ENCODE measurements around the gene CHRNA4.
"Not testable (repeated sequence)": the region's sequence is repeated elsewhere in the genome, so short reads cannot be mapped to it uniquely, and the experiment has no call there.

CHRNA4 gene

DNA sequence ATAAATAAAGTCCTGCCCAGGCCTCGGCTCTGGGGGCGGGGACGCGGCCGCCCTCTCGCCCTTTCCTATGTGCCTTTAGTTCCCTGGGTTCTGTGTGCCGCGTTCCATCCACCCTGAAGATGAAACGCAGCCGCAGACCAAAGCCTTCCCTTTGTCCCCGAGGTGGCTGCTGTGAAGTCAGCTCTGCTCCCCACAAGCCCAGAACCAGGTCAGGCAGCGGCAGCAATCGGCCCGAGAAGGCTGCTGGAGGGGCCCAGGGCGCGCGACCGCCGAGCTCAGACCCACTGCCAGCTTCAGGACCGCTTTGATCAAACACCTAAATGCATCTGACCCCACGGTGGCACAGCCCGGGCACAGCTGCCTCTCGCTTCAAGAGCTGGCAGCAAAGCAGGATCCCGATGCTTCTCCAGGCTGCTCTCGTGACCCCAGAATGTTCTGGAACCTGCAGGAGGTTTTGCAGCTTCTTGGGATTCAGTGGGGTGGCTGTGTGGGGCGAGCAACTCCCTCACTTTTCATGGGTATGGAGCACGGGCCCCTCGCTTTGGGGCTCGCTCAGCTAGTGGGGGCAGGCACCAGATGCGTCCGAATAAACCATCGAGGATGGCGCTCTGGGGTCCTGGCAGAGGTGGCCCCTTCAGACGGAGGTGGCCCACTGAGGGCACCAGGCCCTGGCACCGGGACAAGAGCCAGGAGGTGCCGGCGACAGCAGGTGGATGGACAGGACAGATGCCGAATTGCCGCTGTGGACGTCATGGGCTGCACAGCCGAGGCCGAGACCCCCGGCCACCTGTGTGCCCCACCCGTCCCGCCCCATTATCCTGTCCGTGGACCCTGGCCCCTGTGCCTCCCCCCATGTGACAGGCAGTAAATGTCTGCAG, 13.0 kb downstream of the CHRNA4 start:
- no peak for DNase-seq

DNA sequence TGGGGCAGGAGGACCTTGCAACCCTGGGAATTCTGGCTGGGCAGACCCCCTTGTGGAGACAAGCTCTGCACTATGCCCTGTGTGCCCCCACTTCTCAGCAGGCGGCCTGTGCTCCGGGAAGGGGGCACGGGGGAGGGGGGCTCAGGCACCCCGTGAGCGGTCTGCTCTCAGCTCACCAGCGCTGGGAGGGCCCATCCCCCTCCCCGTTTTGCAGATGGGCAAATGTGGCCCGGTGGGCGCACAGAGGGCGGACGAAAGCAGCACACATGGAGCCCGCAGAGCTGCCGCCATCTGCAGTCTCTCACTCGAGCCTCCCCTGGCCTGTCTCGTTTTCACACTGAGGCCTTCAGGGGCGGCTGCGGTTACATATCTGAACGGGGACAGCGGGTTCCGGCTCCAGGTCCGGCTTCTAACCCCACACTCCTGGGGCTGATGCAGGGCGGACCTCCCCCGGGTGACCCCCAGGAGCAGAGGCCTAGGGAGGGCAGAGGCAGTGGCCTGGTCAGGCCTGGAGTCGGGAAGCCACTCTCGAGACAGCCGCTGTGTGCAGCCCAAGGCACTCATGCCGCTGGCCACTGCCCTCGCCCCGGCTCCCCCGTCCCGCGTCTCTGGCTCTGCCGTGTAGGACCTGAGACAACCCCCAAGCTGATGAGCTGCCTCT, 13.9 kb downstream of the CHRNA4 start:
- DNase-seq = no peak

DNA sequence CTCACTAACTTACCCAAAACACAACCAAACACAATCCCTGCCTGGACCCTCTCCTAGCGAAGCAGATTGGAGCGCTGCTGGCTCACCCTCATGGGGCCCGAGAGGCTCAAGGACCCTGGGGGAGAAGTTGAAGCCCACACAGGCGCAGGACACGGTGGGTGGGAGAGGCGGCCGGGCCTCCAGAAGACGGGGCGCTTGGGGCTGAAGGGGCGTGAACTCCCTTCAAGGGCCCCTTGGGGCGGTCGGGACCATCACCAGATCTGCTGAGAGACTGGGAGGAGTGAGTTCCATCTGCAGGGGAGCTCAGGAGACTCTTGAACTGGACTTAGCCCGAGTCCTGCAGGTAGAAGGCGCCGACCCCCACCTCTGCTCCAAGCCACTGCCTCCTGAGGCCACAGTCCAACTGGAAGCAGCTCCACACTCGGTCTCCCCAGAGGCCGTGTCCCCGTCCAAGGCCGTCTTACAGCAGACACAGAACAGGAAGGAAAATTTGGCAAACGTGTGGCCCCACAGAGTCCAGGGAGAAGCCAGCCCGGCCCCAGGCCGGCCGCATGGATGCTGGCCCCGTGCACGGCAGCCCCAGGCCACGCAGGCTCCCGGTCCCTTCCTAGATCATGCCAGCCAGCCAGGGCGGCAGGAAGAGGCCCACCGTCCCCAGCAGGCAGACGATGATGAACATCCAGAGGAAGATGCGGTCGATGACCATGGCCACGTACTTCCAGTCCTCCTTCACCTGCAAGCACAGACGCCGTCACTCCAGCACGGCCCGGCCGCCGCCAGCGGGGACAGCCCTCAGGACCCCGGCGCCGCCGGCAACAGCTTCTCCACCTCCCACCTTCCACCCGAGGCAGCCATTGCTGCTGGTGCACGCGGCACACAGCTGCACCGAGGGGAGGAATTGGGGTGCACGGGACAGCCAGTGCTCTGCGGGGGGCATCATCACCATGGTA, 14.7 kb downstream of the CHRNA4 start:
- no peak for DNase-seq

DNA sequence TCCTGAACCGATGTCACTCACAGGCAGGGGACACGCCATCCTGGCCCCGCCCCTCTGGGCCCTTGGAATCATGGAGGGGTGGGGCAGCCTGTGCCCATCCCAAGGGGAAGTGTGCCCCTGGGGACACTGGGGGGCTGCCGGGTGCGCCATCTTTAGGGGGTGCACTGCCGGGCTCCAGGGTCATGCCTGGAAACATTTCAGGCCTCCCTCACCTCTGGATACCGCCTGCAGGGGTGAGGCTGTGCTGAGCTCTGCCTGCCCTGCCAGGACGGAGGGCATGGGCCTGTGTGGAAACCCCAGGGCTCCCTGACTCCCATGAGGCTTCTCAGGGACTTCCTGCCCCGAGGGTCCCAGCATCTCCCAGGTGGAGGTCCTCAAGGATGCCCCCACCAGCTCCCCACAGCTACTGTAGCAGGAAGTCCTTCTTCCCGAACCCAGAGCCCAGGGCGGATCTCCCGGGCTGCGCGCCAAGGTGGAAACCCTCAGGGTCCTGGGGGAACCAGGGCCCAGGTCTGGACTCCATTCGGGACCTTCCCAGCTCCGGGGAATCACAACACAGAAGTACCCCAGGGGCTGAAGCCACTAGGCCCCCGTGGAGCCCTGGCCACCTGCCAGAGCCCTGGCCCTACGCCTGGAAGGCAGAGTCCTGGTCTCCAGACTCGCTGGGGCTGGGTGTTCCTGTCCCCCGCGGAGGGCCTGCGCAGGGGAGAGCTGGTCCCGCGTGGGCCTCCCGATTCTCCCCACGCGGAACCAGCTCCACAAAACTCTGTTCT, 15.6 kb downstream of the CHRNA4 start:
- no peak for DNase-seq

DNA sequence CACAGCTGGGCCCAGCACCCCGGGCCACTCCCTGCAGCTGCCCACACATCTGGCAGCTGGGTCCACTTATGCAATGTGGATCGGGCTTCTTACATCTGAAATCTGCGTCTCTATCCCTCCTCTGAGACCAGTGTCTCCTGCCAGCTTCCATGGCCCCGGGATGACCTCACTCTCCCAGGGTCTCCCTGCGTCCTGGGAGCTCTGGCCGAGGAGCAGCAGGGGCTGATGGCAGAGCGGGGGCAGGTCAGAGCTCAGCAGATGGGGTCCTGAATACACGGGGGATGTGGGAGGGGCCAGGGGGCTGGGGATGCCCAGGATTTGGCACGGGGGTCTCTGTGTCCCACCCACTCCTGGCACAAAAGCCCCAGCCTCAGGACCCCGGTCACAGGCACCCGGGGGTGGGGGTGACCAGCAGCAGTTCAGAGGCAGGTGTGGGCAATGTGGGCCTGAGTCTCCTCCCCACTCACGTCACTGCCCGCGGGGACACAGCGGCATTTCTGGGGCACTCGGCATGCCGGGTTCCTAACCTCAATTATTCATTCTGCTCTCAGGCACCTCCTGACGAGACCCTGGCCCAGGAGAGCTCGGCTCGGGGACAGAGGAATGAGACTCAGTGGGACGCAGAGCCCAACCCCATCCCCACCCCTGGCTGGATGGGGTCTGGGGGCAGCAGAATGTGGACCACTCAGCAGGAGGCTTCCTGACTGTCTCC, 16.4 kb downstream of the CHRNA4 start:
- DNase-seq = no peak

DNA sequence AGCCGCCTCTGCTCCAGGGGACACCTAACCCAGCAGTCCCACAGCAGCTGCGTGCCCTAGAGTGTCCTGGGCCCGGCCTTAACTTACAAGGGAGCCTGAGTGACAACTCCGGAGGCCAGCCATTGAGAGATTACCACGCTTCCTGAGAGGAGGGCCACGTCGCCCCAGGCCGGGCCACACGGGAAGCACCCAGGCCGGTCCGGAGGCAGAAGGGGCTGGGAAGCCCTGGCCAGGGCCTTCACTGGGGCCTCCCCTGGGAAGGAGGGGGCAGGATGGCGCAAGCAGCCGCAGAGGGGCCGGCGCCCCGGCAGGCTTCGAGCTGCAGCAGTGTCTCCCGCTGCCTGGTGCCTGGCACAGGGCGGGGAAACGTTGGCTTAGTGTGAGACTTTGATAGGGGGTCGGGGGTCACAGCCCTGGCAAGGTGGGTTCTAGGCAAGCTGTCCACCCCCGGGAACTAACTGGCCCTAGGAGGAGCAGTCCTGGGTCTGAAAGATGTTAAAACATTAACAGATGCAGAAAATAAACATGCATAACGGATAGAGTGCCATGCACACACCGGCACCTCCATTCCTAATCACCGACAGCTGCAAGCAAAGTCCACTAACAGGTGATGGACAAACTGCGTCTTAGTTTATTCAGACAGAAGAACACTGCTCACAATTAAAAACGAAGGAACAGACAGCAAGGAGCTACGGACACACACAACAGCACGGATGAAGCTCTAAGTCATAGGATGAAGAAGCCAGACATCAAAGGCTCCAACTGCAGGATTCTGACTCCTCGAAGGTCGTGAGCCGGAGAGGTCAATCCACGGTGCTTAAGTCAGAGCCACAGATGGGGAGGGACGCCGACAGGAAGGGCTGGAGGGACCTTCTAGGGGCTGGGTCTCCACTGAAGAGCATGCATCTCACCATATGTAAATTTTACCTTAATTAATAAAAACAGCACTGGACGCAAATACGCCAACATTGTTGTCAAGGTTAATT, 17.4 kb downstream of the CHRNA4 start:
- DNase-seq = no peak

DNA sequence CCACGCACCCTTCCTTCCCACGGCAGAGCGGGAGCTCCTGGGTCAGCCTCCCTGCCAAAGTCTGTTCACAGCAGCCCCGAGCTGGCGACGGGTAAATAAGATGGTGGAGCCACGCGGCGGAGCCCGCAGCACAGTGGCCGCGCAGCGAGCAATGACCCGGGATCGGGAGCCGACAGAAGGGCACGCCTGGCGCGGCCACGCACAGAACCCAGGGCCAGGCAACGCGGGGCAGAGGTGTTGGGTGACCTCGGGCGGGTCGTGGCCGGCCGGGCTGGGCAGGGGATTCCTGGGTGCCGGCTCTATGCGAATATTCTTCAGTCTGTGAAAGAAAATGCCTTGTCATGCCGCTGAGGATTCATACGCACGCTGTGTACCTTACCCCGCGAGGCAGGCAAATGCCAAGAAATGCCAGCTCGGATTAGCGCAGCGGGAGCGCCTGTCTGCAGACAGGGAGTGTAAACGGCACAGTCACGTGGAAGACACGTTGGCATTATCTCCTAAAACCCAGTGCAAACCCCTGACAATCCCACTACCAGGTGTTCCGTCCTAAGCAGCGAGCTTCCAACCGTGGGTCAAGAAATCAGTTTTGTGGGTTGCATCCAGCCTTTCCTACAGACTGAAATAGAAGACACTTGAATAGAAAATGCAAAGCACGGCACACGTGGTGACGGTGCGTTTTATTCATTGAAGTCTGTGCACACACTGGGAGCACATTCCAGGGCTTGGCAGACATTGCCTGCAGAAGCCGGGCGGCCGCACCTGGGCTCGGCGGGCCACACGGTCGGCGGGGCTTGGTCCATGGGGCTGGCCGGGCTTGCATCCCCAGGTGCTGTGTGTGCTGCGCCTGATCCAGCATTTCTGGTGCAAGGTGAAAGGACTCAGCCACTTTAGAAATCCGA, 18.3 kb downstream of the CHRNA4 start:
- DNase-seq = no peak

DNA sequence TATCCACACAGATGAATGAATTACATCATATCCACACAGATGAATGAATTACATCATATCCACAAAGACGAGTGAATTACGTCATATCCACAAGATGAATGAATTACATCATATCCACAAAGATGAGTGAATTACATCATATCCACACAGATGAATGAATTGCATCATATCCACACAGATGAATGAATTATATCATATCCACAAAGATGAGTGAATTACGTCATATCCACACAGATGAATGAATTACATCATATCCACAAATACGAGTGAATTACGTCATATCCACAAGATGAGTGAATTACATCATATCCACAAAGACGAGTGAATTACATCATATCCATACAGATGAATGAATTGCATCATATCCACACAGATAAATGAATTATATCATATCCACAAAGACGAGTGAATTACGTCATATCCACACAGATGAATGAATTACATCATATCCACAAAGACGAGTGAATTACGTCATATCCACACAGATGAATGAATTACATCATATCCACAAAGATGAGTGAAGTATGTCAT, 20.9 kb downstream of the CHRNA4 start:
- DNase-seq = not testable (repeated sequence)

DNA sequence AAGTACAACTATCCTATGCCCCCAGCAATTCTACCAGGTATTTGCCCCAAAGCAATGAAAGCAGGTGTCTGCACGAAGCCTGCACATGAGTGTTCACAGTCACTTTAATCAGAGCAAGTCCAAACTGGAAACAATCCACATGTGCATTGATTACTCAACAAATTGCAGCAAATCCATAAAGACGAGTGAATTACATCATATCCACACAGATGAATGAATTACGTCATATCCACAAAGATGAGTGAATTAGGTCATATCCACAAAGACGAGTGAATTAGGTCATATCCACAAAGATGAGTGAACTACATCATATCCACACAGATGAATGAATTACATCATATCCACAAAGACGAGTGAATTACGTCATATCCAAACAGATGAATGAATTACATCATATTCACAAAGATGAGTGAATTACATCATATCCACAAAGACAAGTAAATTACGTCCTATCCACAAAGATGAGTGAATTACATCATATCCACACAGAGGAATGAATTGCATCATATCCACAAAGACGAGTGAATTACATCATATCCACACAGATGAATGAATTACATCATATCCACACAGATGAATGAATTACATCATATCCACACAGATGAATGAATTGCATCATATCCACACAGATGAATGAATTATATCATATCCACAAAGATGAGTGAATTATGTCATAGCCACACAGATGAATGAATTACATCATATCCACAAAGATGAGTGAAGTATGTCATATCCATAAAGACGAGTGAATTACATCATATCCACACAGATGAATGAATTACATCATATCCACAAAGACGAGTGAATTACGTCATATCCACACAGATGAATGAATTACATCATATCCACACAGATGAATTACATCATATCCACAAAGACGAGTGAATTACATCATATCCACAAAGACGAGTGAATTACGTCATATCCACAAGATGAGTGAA, 21.7 kb downstream of the CHRNA4 start:
- DNase-seq = not testable (repeated sequence)

DNA sequence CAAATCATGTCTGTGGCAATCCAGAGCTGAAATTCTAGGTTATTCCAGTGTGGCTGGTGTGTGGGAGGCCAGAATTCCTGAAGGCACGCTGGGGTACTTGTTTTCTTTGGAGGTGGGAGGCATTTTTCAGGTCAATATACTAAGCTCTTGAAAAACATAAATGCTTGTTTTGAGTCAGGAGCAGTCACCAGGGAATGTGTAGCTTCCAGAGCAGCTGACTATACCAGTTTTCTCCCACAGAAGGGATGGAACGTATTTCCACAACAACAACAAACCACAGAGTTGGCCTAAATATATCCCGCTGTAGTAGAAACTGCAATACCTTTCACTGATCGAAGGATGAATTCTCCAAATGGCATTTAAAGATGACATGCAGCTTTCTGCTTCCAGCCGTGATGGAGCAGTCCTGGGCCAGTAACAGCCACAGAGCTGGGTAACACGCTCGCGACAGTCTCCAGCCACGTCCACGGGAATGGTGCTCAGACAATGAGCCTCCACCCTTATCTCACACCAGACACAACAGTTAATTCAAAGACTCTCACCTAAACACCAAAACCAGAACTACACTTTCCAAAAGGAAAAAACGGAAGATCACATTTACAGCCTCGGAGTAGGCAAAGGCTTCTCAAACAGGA, 23.2 kb downstream of the CHRNA4 start:
- DNase-seq = no peak

DNA sequence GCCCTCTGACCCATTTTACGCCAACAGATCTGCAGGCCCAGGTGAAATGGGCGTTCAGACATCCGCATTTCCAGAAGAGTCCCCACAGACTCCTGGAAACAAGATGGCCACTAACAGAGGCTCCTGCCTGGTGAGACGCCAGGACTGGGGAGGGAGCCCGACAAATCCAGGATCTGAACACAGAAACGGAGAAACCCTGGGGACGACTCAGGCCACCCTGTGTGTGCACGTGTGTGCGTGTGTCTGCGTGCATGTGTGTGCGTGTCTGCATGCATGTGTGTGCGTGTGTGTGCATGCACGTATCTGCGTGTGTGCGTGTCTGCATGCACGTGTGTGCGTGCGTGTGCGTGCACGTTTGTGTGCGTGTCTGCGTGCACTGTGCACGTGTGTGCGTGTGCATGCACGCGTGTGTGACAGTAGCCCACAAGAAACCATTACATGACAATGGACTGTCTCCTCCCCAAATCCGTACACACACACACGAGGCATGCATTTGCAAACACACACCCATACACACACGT, 24.9 kb downstream of the CHRNA4 start:
- DNase-seq = no peak

DNA sequence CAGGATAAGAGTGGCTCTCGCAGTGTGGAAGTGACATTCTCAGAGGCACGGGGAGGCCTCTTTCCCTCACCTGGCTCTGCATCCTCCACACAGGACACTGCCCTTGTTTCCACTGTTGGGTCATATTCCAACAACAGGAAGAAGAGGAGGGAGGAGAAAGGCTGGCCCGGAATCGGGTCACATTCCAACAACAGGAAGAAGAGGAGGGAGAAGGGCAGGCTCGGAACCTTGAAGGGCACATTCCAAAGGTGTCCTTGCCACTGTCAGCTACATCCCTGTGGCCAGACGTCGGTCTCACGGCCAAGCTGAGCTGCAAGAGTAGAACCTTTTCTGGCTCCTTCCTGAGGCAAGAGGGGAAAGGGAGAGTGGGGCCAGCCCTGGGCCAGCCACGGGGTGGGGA, 25.4 kb downstream of the CHRNA4 start:
- no peak for DNase-seq

DNA sequence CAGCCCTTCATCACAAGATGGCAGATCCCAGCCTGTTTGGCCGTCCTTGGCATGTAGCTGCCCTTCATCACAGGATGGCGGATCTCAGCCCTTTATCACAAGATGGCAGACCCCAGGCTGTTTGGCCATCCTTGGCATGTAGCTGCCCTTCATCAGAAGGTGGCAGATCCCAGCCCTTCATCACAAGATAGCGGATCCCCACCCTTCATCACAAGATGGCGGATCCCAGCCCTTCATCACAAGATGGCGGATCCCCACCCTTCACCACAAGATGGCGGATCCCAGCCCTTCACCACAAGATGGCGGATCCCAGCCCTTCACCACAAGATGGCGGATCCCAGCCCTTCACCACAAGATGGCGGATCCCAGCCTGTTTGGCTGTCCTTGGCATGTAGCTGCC, 26.1 kb downstream of the CHRNA4 start:
- not testable (repeated sequence) for DNase-seq

DNA sequence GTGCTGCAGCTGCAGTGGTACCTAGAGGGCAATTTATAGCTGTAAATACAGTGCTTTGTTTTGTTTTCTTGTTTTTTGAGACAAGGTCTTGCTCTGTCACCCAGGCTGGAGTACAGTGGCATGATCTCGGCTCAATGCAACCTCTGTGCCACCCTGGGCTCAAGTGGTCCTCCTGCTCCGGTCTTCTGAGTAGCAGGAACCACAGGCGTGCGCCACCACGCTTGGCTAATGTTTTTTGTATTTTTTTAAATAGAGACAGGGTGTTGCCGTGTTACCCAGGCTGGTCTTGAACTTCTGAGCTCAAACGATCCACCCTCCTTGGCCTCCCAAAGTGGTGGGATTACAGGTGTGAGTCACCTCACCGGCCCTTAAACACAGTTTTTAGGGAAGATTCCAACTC, 26.8 kb downstream of the CHRNA4 start:
- DNase-seq = no peak

DNA sequence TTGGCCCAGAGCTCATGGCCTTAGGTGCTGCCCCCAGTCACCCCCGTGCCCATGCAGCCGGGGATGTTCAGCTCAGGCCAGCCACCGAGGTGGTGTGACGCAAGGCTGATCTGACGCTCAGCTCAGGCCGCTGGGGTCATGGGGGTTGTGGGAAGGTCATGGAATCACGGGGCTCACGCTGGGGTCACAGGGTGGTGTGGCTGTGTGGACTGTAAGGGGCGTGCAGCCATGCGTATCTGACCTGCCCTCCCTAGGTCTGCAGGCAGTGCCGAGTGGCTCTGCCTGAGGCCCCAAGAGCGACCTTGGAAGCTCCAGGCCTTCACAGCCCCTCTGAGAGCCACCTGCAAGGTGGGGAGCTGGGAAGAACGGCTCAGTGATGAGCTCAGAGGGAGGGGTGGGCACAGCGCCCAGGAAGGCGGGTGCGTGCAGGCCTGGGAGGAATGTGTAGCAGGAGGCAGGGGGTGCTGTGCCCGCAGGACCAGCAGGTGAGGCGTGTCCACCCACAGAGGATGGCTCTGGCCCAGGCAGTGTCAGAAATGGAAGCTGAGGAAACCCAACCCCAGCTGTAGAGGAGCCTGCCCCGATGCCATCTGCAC, 27.8 kb downstream of the CHRNA4 start:
- DNase-seq = no peak

DNA sequence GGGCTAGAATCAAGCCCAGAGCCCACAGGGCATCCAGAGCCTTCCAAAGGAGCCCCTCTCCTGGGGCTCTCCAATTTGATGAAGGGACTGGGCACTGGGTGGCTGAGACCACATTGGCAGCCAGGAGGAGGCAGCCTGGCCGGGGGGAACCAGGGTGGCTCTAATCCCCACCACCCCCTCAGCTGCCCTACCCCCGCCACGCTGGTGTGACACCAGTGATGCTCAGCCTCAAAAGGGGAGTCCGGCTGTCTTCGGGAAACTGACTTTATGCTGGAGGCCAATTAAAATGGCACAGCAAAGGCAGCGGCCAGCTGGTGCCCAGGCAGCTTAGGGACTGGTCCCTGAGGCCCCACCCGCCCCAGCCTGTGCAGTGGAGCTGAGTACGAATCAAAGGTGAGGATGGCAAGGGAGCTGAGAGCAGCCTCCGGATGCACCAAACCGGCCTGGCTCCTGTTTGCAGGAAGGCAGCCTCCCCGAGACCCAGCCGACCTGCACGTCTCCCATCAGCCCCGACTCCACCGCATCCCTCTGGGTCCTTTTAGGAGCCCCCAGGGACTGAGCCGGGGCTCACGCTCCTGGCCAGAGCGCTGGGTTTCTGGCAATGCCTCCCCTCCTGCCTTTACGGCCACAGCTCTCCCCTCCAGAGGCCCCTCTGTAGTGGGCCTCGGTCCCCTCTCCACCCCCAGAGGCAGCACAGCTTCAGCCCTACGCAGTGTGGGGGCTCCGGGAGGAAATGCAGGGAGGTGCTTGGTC, 28.5 kb downstream of the CHRNA4 start:
- DNase-seq = no peak

Data from NCI-H226 (cell line).